Fibroblast of pulmonary artery (primary cell): ENCODE measurements around the gene CHRNB2.

Experiments
- DNase-seq: peaks from one replicate; pipeline ENCODE4 v3.0.0-alpha.2; 2010; ENCODE audit warnings: low read depth
- H3K4me3 ChIP-seq: replicated peaks from 2 replicates; pipeline ENCODE4 v1.5.1; 2011; ENCODE audit warnings: low read depth, mild to moderate bottlenecking, control low read depth, low read length, moderate library complexity
- TF ChIP-seq, protein P1 (sequence below): IDR thresholded peaks from 2 replicates; pipeline ENCODE4 v1.5.1; 2011; ENCODE audit warnings: mild to moderate bottlenecking, control low read depth, low read length, inconsistent platforms; ENCODE audit errors: missing control alignments

Gene CHRNB2

DNA sequence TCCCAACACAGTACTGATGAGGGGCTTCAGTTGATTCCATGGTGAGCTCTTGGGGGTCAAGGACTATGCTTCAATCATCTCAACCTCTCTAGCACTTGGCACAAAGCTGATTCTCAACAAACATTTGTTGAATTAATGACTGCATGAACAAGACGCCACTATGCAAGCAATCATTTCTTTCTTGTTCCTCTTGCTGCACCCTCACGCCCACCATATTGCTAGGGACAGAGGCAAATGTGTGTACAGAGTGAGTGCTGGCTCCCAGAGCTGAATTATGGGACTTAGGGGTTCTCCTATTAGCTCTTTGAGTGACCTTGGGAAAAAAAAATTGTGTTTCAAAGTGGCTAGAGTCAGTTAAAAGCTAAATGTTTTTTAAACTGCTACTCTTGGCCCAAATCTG, 38.0 kb downstream of the CHRNB2 start:
- no peak overlapping the region for H3K4me3 ChIP-seq
- TF ChIP-seq, protein P1, sequence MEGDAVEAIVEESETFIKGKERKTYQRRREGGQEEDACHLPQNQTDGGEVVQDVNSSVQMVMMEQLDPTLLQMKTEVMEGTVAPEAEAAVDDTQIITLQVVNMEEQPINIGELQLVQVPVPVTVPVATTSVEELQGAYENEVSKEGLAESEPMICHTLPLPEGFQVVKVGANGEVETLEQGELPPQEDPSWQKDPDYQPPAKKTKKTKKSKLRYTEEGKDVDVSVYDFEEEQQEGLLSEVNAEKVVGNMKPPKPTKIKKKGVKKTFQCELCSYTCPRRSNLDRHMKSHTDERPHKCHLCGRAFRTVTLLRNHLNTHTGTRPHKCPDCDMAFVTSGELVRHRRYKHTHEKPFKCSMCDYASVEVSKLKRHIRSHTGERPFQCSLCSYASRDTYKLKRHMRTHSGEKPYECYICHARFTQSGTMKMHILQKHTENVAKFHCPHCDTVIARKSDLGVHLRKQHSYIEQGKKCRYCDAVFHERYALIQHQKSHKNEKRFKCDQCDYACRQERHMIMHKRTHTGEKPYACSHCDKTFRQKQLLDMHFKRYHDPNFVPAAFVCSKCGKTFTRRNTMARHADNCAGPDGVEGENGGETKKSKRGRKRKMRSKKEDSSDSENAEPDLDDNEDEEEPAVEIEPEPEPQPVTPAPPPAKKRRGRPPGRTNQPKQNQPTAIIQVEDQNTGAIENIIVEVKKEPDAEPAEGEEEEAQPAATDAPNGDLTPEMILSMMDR, result no peak
- DNase-seq, result no peak

DNA sequence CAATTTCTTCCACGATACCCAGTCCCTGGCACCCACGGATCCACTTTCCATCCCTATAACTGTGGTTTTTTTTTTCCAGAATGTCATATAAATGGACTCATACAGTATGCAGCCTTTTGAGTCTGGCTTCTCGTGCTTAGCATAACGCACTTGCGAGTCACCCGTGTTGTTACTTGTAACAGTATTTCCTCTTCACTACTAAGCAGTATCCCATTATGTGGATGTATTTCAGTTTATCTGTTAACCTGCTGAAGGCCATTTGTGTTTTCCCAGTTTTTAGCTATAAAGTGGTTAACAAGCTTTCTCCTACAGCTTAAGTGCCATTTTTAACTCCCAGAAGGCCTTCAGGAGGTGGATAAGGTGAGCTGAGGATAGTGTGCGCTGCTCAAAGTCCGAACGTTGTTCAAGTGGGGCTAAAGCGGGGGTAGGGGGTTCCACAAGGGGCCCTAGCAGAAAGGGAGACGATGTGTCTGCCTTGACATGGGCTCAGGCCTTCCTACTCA, 39.6 kb downstream of the CHRNB2 start:
- peak overlapping the region; percentile 73 for H3K4me3 ChIP-seq
- TF ChIP-seq, protein P1, result no peak
- peak; percentile 50 for DNase-seq

- peak; percentile 99 for DNase-seq
- TF ChIP-seq, protein P1, result no peak
Measured at GRCh38 chr1:154607609-154608396, 40.2 kb downstream of the CHRNB2 start, which contains the start of gene ADAR. Gene ADAR (minus strand): TSS chr1:154608186. CDS start chr1:154608006, 180 bp downstream.

DNA sequence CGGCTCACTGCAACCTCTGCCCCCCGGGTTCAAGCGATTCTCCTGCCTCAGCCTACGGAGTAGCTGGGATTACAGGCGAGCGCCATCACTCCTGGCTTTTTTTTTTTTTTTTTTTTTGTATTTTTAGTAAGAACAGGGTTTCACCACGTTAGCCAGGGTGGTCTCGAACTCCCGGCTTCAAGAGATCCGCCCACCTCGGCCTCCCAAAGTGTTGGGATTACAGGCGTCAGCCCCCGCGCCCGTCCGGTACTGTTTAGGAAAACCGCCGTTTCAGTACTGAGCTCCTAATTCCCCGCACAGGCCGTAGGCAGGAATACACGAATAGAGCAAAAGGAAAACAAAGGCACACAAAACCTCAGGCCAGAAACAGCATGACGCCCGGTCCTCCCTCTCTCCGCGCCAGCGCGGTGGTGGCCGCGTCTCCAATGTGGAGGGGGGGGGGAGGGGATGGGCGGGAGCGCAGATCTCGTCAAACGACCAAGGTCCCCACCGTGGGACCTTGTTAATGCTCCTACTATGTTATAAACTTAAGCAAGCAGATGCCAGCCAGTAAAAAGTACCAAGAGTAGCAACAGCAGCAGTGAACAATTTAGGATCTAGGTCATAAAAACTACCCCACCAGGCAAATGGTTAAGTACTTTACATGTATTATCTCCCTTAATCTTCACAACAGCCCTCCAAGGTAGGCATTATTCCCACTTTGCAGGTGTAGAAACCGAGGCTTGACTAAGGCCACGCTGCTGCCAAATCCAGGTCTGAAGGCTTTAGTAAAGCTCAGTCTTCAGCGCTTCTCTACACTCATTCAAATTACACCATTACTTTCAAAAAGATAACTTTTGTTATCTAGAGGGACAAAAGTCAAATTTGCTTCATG, 41.1 kb downstream of the CHRNB2 start:
- H3K4me3 ChIP-seq, result peak overlapping the region; percentile 73
- DNase-seq, result peak; percentile 60
- TF ChIP-seq, protein P1, result no peak

More at GRCh38 chr1:154607609-154608396, 40.2 kb downstream of the CHRNB2 start, which contains the start of gene ADAR:
- H3K4me3 ChIP-seq, result peak within 1 kb of the TSS; percentile 73

DNA sequence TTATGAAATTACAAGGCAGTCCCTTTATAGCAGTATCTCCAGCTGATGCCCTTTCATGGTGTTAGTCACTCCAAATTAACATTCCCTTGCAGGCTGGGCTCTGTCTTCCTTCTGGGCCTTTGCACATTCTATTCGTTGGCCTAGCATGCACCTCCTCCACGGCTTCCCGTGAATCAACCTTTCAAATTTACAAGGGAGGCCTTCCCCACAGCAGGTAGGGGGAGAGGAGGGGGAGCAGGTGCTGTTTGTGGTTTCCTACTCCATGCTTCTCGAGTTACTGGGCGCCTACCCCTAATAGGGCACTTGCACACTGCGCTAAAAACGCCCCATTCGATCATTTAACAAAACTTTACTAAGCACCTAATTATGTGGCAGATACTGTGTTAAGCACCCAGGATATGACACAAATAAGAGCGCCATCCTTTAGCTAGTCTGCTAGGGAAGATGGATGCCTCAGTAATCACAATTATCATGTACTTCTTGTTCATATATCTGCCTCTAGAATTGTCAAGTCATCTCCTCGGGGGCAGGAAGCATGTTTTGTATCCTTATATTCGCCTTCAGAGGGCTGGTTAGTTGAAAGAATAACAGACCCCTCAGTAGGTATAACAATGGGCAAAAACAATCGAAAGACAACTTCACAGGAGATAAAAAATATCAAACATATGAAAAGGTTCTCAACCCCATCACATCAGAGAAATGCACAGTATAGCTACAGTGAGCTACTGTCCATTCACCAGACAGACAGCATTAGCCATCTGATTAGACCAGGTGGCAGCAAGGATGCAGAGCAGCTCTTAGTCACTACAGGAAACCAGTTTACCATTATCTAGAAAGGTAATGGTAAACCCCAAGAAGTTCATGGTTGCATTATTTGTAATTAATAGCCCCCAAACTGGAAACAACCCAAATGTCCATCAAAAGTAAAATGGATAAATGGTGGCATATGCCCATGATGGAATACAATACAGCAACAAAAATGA, 42.1 kb downstream of the CHRNB2 start:
- peak; percentile 11 for DNase-seq
- H3K4me3 ChIP-seq, result no peak overlapping the region
- TF ChIP-seq, protein P1, result no peak
